ENCODE measurements around the gene MED15. TPM values are rescaled to one million over a fixed set of nuclear protein-coding genes. Genes with fewer than 3 reads are reported as not detected.

The MED15 gene
- total RNA-seq, 2 donors from 2014 or later: 61.4 to 62.7 TPM

DNA sequence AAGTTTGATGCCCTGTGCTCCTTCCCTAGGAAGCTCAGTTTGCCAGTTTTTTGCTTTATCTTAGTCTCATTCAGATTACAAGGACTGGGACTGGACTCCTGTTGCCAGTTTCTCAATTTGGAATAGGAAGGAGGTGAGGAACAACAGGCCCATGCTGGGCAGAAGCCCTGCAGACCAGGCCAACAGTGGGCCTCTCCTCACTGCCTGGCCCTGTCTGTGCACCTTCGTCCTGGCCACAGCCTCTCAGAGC is 23.7 kb downstream of the MED15 start:
- DNase-seq: no peak
- 62% methylated on average over 1 of the region's 1 CpG; no CpG with 5 or more reads in 1 of the 2 experiments for WGBS, 2 experiments (ENCODE audit: insufficient coverage in 1 of 2, insufficient read length in 1 of 2)
- H3K27me3 Mint-ChIP-seq (ENCODE audit: insufficient read depth): no peaks in the 10 kb centered on the region
- H3K4me1 ChIP-seq (ENCODE audit: control insufficient read depth, insufficient read depth, low read length): no peaks in the 10 kb centered on the region
- H3K9ac ChIP-seq (ENCODE audit: extremely low read depth, low read length, poor library complexity, severe bottlenecking): no peak overlapping the region
- H3K4me1 Mint-ChIP-seq: peaks cover 9% of the 10 kb centered on the region
- H3K36me3 ChIP-seq (ENCODE audit: control insufficient read depth, insufficient read depth, low read length): peaks cover 32% of the 10 kb centered on the region
- H3K4me3 Mint-ChIP-seq: no peak overlapping the region
- H3K36me3 Mint-ChIP-seq (ENCODE audit: low read depth): peaks cover 32% of the 10 kb centered on the region
- H3K4me3 ChIP-seq (ENCODE audit: low read length): no peak overlapping the region
- H3K9me3 ChIP-seq (ENCODE audit: control insufficient read depth, low read length): peaks cover 11% of the 10 kb centered on the region
- H3K27ac Mint-ChIP-seq: peak overlapping the region; percentile 82
- no peaks in the 10 kb centered on the region for H3K27me3 ChIP-seq (ENCODE audit: control insufficient read depth, insufficient read depth, low read length, poor library complexity, severe bottlenecking)
- peak overlapping the region; percentile 26 for H3K27ac ChIP-seq (ENCODE audit: low read depth, low read length)
- peaks cover 9% of the 10 kb centered on the region for H3K9me3 Mint-ChIP-seq
- TF ChIP-seq, protein P1, sequence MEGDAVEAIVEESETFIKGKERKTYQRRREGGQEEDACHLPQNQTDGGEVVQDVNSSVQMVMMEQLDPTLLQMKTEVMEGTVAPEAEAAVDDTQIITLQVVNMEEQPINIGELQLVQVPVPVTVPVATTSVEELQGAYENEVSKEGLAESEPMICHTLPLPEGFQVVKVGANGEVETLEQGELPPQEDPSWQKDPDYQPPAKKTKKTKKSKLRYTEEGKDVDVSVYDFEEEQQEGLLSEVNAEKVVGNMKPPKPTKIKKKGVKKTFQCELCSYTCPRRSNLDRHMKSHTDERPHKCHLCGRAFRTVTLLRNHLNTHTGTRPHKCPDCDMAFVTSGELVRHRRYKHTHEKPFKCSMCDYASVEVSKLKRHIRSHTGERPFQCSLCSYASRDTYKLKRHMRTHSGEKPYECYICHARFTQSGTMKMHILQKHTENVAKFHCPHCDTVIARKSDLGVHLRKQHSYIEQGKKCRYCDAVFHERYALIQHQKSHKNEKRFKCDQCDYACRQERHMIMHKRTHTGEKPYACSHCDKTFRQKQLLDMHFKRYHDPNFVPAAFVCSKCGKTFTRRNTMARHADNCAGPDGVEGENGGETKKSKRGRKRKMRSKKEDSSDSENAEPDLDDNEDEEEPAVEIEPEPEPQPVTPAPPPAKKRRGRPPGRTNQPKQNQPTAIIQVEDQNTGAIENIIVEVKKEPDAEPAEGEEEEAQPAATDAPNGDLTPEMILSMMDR (conservative IDR thresholded peaks at IDR 0.05): no peak

DNA sequence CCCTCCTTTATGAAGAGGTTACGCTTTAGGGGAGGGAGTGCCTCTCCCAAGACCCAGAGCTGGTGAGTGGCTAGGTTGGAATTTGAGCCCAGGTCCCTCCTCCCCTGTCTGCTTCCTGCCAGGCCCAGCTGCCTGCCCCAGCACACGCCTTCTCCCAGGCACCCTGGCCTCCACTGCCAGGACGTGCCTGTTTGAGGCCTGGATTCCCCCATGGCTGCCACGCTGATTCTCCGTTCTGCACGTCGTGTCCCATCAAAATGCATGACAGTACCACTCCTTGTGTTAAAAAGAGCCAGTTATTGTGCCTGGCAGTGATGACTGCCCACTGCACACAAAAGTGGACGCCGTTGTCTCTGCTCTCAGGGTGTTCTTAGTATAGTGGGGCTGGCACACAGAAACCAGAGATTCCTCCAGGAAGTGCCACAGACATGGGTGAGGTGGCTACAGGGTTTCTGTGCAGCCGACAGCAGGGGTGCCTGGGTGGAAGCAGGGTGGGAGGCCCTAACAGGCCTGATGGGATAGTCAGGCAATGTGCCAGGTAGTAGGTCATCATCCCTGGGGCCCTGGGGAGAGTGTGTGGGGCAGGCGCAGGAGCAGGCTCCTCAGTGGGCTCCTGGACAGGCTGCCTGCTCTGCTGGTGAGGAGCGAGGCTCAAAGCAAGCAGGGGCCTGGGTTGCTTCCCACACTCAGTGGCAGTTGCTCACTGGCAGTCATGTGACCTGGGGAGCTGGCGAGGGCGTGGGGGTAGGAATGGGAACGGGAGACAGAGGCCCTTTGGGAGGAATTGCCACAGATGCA is 24.2 kb downstream of the MED15 start:
- 87 to 95% methylated on average over 12 to 15 of the region's 15 CpGs for WGBS, 2 experiments (ENCODE audit: insufficient coverage in 1 of 2, insufficient read length in 1 of 2)
- Mint-ChIP-seq H3K36me3 (ENCODE audit: low read depth) (peaks cover 32% of the 10 kb centered on the region), H3K27ac (peak overlapping the region; percentile 82), H3K4me1 (peaks cover 9% of the 10 kb centered on the region), H3K9me3 (peaks cover 9% of the 10 kb centered on the region), H3K27me3 (ENCODE audit: insufficient read depth) (no peaks in the 10 kb centered on the region), H3K4me3 (no peak overlapping the region)
- Histone ChIP-seq H3K27me3 (ENCODE audit: control insufficient read depth, insufficient read depth, low read length, poor library complexity, severe bottlenecking) (no peaks in the 10 kb centered on the region), H3K4me1 (ENCODE audit: control insufficient read depth, insufficient read depth, low read length) (no peaks in the 10 kb centered on the region), H3K4me3 (ENCODE audit: low read length) (no peak overlapping the region), H3K9ac (ENCODE audit: extremely low read depth, low read length, poor library complexity, severe bottlenecking) (no peak overlapping the region), H3K27ac (ENCODE audit: low read depth, low read length) (peak overlapping the region; percentile 95), H3K36me3 (ENCODE audit: control insufficient read depth, insufficient read depth, low read length) (peaks cover 29% of the 10 kb centered on the region), H3K9me3 (ENCODE audit: control insufficient read depth, low read length) (peaks cover 11% of the 10 kb centered on the region)
- DNase-seq: peak; percentile 74
- TF ChIP-seq, protein P1 (conservative IDR thresholded peaks at IDR 0.05): no peak

DNA sequence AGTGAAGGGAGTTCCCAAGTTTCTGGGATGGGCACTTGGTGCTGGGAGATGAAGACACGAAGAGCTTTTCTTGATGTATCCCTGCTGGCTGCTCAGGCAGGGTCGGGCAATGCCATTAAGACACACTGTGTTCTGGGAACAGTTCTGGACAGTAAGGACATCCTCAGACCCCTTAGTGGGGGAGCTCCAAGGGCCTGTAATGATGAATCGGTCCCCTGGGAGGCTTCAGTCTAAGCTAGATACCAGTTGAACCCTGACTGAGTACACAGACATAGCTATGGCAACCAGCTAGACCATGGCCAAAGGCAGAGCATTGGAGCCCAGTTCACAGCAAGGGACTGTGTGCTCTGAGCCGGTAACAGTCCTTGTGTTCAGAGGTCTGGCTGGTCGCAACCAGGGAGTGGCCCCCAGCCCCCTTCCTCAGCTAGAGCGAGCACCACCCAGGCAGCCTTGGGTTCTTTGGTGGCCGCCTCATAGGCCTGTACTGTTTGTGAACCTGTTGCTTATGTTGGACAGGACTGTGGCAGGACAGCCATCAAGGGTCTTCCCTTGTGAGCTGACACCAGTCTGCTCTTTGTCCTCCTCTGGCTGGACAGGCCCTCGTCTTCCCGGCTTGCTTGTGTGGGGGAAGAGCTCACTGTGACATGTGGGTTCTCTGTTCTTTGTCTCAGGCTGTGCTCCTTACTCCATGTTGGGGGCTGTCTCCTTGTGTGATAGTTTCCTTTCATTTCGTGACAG is 25.0 kb downstream of the MED15 start:
- Histone ChIP-seq H3K36me3 (ENCODE audit: control insufficient read depth, insufficient read depth, low read length) (peaks cover 33% of the 10 kb centered on the region), H3K27ac (ENCODE audit: low read depth, low read length) (peak overlapping the region; percentile 95), H3K9me3 (ENCODE audit: control insufficient read depth, low read length) (peaks cover 11% of the 10 kb centered on the region), H3K4me1 (ENCODE audit: control insufficient read depth, insufficient read depth, low read length) (no peaks in the 10 kb centered on the region), H3K9ac (ENCODE audit: extremely low read depth, low read length, poor library complexity, severe bottlenecking) (no peak overlapping the region), H3K27me3 (ENCODE audit: control insufficient read depth, insufficient read depth, low read length, poor library complexity, severe bottlenecking) (no peaks in the 10 kb centered on the region), H3K4me3 (ENCODE audit: low read length) (no peak overlapping the region)
- Mint-ChIP-seq H3K4me1 (peaks cover 9% of the 10 kb centered on the region), H3K27ac (peak overlapping the region; percentile 82), H3K4me3 (no peak overlapping the region), H3K9me3 (peaks cover 8% of the 10 kb centered on the region), H3K27me3 (ENCODE audit: insufficient read depth) (no peaks in the 10 kb centered on the region), H3K36me3 (ENCODE audit: low read depth) (peaks cover 30% of the 10 kb centered on the region)
- 78 to 89% methylated on average over 5 to 10 of the region's 10 CpGs for WGBS, 2 experiments (ENCODE audit: insufficient coverage in 1 of 2, insufficient read length in 1 of 2)
- DNase-seq: no peak
- TF ChIP-seq, protein P1 (conservative IDR thresholded peaks at IDR 0.05): no peak

All from endodermal cell (in vitro differentiated cells).